Kidney glomerular epithelial cell (primary cell): ENCODE data around the gene LNPK.
"Not testable (repeated sequence)": the region's sequence is repeated elsewhere in the genome, so short reads cannot be mapped to it uniquely, and the experiment has no call there.

Source experiments
- DNase-seq: peaks from one replicate; lab custom pipeline; 2025; lab: John Stamatoyannopoulos, UW

LNPK gene

GRCh38 chr2:175903384-175903936, 98.6 kb downstream of the LNPK start:
- DNase-seq = no peak

- not testable (repeated sequence) for DNase-seq
Observed at GRCh38 chr2:175895957-175896356, 106.1 kb downstream of the LNPK start.

- no peak for DNase-seq
Observed at GRCh38 chr2:175892046-175892445, 110.0 kb downstream of the LNPK start.

- no peak for DNase-seq
Observed at GRCh38 chr2:175890636-175891242, 111.3 kb downstream of the LNPK start.

GRCh38 chr2:175889701-175890302, 112.3 kb downstream of the LNPK start:
- DNase-seq = no peak

- DNase-seq = no peak
Observed at GRCh38 chr2:175887776-175888175, 114.3 kb downstream of the LNPK start.

GRCh38 chr2:175884697-175885393, 117.2 kb downstream of the LNPK start:
- DNase-seq = no peak

GRCh38 chr2:175883586-175884194, 118.4 kb downstream of the LNPK start:
- DNase-seq = no peak

GRCh38 chr2:175879679-175880078, 122.4 kb downstream of the LNPK start:
- no peak for DNase-seq

- DNase-seq = no peak
Observed at GRCh38 chr2:175877845-175878544, 124.1 kb downstream of the LNPK start.

GRCh38 chr2:175874291-175874690, 127.8 kb downstream of the LNPK start:
- no peak for DNase-seq
